ENCODE data around the gene PFKM.

Gene PFKM

DNA sequence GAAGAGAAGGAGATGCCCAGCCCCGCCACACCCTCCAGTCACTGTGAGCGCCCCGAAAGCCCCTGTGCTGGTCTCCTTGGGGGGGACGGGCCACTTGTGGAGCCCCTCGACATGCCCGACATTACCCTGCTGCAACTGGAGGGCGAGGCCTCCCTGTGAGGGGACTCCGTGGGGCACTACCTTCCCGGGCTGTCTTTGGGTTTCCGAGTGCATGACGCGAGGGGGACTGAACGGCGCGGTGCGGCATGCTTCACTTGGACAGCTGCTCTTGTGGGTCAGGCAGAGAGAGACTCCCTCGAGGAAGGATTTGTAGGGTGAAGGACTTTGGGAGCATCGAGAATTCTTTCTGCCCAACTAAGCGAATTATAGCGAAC lies 65.4 kb downstream of the PFKM start:
- H3K27ac ChIP-seq (replicated peaks) = no peak overlapping the region
- DNase-seq (ENCODE audit: low read depth in 1 of 2, low spot score in 1 of 2) = no peak
- no peak for TF ChIP-seq POLR2AphosphoS5 (IDR thresholded peaks at IDR 0.05; ENCODE audit: low read depth)
- peaks cover 35% of the 10 kb centered on the region for H3K27me3 ChIP-seq (ENCODE audit: insufficient read depth, poor library complexity, severe bottlenecking)
- H3K4me3 ChIP-seq (replicated peaks; ENCODE audit: insufficient read depth, low read length) = no peak overlapping the region

GRCh38 chr12:48185181-48185919 lies 66.2 kb downstream of the PFKM start:
- no peak for TF ChIP-seq GABPA (IDR thresholded peaks at IDR 0.05; ENCODE audit: low read depth)
- no peak for TF ChIP-seq CTCF (IDR thresholded peaks at IDR 0.05; ENCODE audit: insufficient read depth, low read length)
- TF ChIP-seq, protein P1, sequence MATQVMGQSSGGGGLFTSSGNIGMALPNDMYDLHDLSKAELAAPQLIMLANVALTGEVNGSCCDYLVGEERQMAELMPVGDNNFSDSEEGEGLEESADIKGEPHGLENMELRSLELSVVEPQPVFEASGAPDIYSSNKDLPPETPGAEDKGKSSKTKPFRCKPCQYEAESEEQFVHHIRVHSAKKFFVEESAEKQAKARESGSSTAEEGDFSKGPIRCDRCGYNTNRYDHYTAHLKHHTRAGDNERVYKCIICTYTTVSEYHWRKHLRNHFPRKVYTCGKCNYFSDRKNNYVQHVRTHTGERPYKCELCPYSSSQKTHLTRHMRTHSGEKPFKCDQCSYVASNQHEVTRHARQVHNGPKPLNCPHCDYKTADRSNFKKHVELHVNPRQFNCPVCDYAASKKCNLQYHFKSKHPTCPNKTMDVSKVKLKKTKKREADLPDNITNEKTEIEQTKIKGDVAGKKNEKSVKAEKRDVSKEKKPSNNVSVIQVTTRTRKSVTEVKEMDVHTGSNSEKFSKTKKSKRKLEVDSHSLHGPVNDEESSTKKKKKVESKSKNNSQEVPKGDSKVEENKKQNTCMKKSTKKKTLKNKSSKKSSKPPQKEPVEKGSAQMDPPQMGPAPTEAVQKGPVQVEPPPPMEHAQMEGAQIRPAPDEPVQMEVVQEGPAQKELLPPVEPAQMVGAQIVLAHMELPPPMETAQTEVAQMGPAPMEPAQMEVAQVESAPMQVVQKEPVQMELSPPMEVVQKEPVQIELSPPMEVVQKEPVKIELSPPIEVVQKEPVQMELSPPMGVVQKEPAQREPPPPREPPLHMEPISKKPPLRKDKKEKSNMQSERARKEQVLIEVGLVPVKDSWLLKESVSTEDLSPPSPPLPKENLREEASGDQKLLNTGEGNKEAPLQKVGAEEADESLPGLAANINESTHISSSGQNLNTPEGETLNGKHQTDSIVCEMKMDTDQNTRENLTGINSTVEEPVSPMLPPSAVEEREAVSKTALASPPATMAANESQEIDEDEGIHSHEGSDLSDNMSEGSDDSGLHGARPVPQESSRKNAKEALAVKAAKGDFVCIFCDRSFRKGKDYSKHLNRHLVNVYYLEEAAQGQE (IDR thresholded peaks at IDR 0.05; ENCODE audit: insufficient replicate concordance, low read depth) = no peak
- no peak; the same call in 1 of the 2 replicates for TF ChIP-seq SPI1 (IDR thresholded peaks at IDR 0.05; ENCODE audit: borderline replicate concordance, low read depth)
- no peak for TF ChIP-seq POLR2AphosphoS5 (IDR thresholded peaks at IDR 0.05; ENCODE audit: low read depth)
- no peak overlapping the region for H3K4me3 ChIP-seq (replicated peaks; ENCODE audit: insufficient read depth, low read length)
- no peak overlapping the region for H3K27ac ChIP-seq (replicated peaks)
- H3K27me3 ChIP-seq (ENCODE audit: insufficient read depth, poor library complexity, severe bottlenecking) = peaks cover 35% of the 10 kb centered on the region
- DNase-seq (ENCODE audit: low read depth in 1 of 2, low spot score in 1 of 2) = no peak

GRCh38 chr12:48187916-48188695 lies 68.9 kb downstream of the PFKM start:
- no peak for DNase-seq (ENCODE audit: low read depth in 1 of 2, low spot score in 1 of 2)
- Histone ChIP-seq H3K4me3 (replicated peaks; ENCODE audit: insufficient read depth, low read length) (no peak overlapping the region), H3K27ac (replicated peaks) (no peak overlapping the region), H3K27me3 (ENCODE audit: insufficient read depth, poor library complexity, severe bottlenecking) (peaks cover 26% of the 10 kb centered on the region)
- TF ChIP-seq CTCF (IDR thresholded peaks at IDR 0.05; ENCODE audit: insufficient read depth, low read length) = no peak
- no peak for TF ChIP-seq GABPA (IDR thresholded peaks at IDR 0.05; ENCODE audit: low read depth)
- TF ChIP-seq, protein P1 (IDR thresholded peaks at IDR 0.05; ENCODE audit: insufficient replicate concordance, low read depth) = no peak
- TF ChIP-seq POLR2AphosphoS5 (IDR thresholded peaks at IDR 0.05; ENCODE audit: low read depth) = no peak
- TF ChIP-seq SPI1 (IDR thresholded peaks at IDR 0.05; ENCODE audit: borderline replicate concordance, low read depth) = no peak

DNA sequence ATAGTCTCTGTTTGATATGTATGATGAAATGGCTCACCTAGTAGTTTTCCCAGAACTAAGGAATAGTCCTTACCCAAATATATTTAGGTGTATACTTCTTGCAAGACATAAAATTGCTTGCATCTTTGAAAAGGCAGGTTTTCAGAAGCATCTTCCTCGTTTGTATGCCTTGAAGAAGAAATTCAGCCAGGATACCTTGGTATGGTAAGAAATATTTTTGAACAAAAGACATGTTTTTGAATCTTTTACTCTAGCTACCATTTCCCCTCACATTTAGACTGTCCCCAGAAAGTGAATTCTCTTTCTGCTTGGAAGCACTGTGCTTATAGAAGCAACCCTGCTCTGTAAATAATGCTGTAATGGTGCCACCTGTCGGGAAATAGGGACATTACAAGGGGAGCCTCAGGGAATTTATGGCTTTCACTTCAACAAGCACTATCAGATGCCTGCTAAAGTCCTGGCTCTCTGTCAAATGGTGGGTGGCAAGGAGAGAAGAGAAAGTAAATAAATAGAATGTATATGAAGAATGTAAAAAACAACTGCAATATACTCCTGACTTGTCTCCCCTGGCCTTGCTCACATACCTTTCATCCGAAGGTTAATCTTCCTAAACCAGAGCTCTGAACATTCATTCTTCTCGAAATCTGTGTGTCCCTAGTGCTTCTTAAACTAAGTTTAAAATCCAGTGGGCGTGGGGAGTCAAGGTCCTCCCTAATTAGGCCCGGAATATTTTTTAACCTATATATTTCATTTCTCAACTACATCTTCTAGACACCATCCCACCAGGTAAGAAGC lies 70.4 kb downstream of the PFKM start:
- TF ChIP-seq POLR2AphosphoS5 (IDR thresholded peaks at IDR 0.05; ENCODE audit: low read depth) = no peak
- peak; percentile 90 for TF ChIP-seq CTCF (IDR thresholded peaks at IDR 0.05; ENCODE audit: insufficient read depth, low read length)
- Histone ChIP-seq H3K27ac (replicated peaks) (no peak overlapping the region), H3K4me3 (replicated peaks; ENCODE audit: insufficient read depth, low read length) (no peak overlapping the region), H3K27me3 (ENCODE audit: insufficient read depth, poor library complexity, severe bottlenecking) (peaks cover 16% of the 10 kb centered on the region)
- DNase-seq (ENCODE audit: low read depth in 1 of 2, low spot score in 1 of 2) = peak in 1 of 2 experiments; percentile 58
